Measurements from ENCODE around the gene HSPA6. TPM values are rescaled to one million over a fixed set of nuclear protein-coding genes. Genes with fewer than 3 reads are reported as not detected.
"Not testable (repeated sequence)": the region's sequence is repeated elsewhere in the genome, so short reads cannot be mapped to it uniquely, and the experiment has no call there.

The HSPA6 gene
- total and polyA plus RNA-seq, 4 donors: 1.1 to 19.0 (median 5.2) TPM

DNA sequence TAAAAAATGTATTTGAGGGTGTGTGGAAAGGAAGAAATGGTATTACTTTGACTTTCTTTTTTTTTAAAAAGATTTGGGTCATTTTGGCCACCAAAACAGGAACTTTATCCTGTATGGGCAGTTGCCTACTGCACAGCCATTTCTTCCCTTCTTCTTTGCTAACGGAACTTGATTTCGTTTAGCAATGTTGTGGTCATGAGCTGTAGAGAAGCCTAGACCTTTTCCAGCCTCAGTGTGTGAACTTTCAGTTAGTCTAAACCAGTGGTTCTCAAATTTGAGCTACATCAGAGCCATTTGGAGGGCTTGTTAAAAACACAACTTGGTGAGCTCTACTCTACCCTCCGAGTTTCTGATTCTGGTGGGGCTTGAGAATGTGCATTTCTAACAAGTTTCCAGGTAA, 38.1 kb downstream of the HSPA6 start:
- intact Hi-C loops (cut with DNase I): loop anchor here in 1 of 2 donors (5.0 kb wide), 1 partner anchor 75 kb away; no protein-coding TSS in a partner anchor
- H3K36me3 ChIP-seq (ENCODE audit: control insufficient read depth in 1 of 2, insufficient read depth in 2 of 2, low read length in 1 of 2); H3K4me1 ChIP-seq (ENCODE audit: control insufficient read depth in 1 of 2, insufficient read depth in 2 of 2, low read length in 2 of 2); H3K27ac ChIP-seq (ENCODE audit: low read depth in 1 of 2, low read length in 2 of 2); H3K27me3 ChIP-seq (ENCODE audit: control insufficient read depth in 1 of 2, insufficient read depth in 2 of 2, low read length in 1 of 2); DNase-seq; H3K4me3 ChIP-seq (ENCODE audit: low read length in 2 of 2); ATAC-seq (ENCODE audit: low FRiP score); H3K9me3 ChIP-seq (ENCODE audit: control insufficient read depth, low read length): not testable (repeated sequence)
- WGBS, 2 donors: 44 to 84% methylated on average over 1 to 3 of the region's 3 CpGs

DNA sequence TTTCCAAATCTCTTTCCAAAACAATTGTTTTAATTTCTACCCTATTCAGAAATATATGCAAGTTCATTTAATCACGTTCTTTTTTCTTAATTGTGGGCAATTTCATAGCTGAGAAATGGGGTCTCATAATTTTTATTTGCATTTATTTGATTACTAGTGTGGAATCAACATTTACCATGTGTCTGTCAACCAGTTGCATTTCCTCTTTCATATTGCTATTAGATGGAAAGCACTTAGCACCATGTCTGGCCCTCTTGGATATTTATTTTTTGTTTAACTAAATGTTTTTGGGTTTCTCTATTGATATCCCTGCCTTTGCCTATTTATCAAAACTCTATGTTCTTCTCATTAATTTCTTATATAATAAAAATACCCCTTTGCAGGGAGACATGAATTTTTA, 39.2 kb downstream of the HSPA6 start:
- not testable (repeated sequence) for DNase-seq; H3K36me3 ChIP-seq (ENCODE audit: control insufficient read depth in 1 of 2, insufficient read depth in 2 of 2, low read length in 1 of 2); H3K27me3 ChIP-seq (ENCODE audit: control insufficient read depth in 1 of 2, insufficient read depth in 2 of 2, low read length in 1 of 2); H3K9me3 ChIP-seq (ENCODE audit: control insufficient read depth, low read length); H3K4me3 ChIP-seq (ENCODE audit: low read length in 2 of 2); ATAC-seq (ENCODE audit: low FRiP score); H3K4me1 ChIP-seq (ENCODE audit: control insufficient read depth in 1 of 2, insufficient read depth in 2 of 2, low read length in 2 of 2); H3K27ac ChIP-seq (ENCODE audit: low read depth in 1 of 2, low read length in 2 of 2)
- intact Hi-C loops (cut with DNase I): loop anchor here in 1 of 2 donors (5.0 kb wide), 1 partner anchor 76 kb away; no protein-coding TSS in a partner anchor
- WGBS, 2 donors: 53 to 58% methylated on average over 1 of the region's 1 CpG

DNA sequence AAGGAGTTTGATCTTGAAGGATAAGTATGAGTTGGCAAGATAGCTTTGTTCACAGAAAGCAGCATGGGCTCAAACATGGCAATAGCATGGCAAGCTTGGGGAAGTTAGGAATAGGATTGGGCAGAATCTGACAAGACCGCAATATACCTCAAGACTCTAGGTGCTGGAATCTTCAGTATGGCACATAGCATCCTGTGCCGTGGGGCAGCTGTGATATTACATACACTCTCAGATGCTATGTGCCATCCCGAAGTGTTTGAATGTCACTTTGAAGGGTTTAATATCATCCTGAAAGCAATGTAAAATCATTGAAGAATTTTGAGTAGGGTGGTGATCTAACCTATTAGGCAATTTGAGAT, 42.2 kb downstream of the HSPA6 start:
- DNase-seq; intact Hi-C loops (cut with DNase I); H3K27ac ChIP-seq (ENCODE audit: low read depth in 1 of 2, low read length in 2 of 2); H3K4me3 ChIP-seq (ENCODE audit: low read length in 2 of 2); H3K4me1 ChIP-seq (ENCODE audit: control insufficient read depth in 1 of 2, insufficient read depth in 2 of 2, low read length in 2 of 2); H3K27me3 ChIP-seq (ENCODE audit: control insufficient read depth in 1 of 2, insufficient read depth in 2 of 2, low read length in 1 of 2); ATAC-seq (ENCODE audit: low FRiP score); H3K36me3 ChIP-seq (ENCODE audit: control insufficient read depth in 1 of 2, insufficient read depth in 2 of 2, low read length in 1 of 2); H3K9me3 ChIP-seq (ENCODE audit: control insufficient read depth, low read length): not testable (repeated sequence)
- WGBS, 2 donors: 91 to 100% methylated on average over 1 of the region's 3 CpGs

DNA sequence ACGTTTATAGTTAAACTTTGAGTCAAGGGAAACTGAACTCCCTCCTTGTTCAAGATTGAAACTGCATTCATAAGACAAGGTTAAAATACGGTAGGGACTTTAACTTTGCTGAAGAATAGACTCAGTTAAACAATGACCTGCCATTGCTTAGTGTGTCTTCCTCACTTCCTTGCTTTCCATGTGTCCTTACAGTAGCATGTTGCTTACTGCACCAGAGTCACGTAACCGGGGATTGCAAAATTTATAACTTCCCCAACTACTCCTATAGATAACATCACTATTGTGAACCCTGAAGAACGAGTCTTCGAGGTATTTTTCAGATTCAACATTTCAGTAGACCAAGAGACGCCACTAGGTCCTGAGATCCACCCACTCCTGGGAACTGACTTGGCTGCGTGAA, 47.4 kb downstream of the HSPA6 start:
- WGBS, 2 donors: 67 to 76% methylated on average over 2 of the region's 8 CpGs
- H3K4me1 ChIP-seq (ENCODE audit: control insufficient read depth in 1 of 2, insufficient read depth in 2 of 2, low read length in 2 of 2); H3K27ac ChIP-seq (ENCODE audit: low read depth in 1 of 2, low read length in 2 of 2); H3K27me3 ChIP-seq (ENCODE audit: control insufficient read depth in 1 of 2, insufficient read depth in 2 of 2, low read length in 1 of 2); H3K9me3 ChIP-seq (ENCODE audit: control insufficient read depth, low read length); intact Hi-C loops (cut with DNase I); H3K4me3 ChIP-seq (ENCODE audit: low read length in 2 of 2); DNase-seq; ATAC-seq (ENCODE audit: low FRiP score); H3K36me3 ChIP-seq (ENCODE audit: control insufficient read depth in 1 of 2, insufficient read depth in 2 of 2, low read length in 1 of 2): not testable (repeated sequence)

Other genes with a start within 250 kb of the HSPA6 start
- 10 to 100 TPM; 11.2 to 19.4 TPM for gene MPZ, start 214.6 kb upstream of the HSPA6 start, total RNA-seq
- 1 to 10 TPM in 1 of 2 donors, not detected in 1; 1.5 TPM for gene MPZ, start 214.6 kb upstream of the HSPA6 start, polyA plus RNA-seq
- 100 to 1,000 TPM; 103 to 127 TPM for gene SDHC, start 210.2 kb upstream of the HSPA6 start, total RNA-seq
- 100 to 1,000 TPM; 117 to 129 TPM for gene SDHC, start 210.2 kb upstream of the HSPA6 start, polyA plus RNA-seq
- not detected for gene CFAP126, start 156.7 kb upstream of the HSPA6 start, total RNA-seq
- not detected for gene CFAP126, start 156.7 kb upstream of the HSPA6 start, polyA plus RNA-seq
- gene FCGR2A, start 19.1 kb upstream of the HSPA6 start, total RNA-seq: 100 to 1,000 TPM in 1 of 2 donors, 10 to 100 TPM in 1; 83.1 to 113 TPM
- gene FCGR2A, start 19.1 kb upstream of the HSPA6 start, polyA plus RNA-seq: 10 to 100 TPM; 13.3 to 83.1 TPM
- 100 to 1,000 TPM in 1 of 2 donors, 10 to 100 TPM in 1; 88.2 to 116 TPM for gene FCGR3A, start 25.3 kb downstream of the HSPA6 start, total RNA-seq
- 100 to 1,000 TPM in 1 of 2 donors, 10 to 100 TPM in 1; 13.9 to 108 TPM for gene FCGR3A, start 25.3 kb downstream of the HSPA6 start, polyA plus RNA-seq
- gene FCGR3B, start 106.6 kb downstream of the HSPA6 start, total RNA-seq: 10 to 100 TPM in 1 of 2 donors, 1 to 10 TPM in 1; 6.3 to 13.4 TPM
- 1 to 10 TPM in 1 of 2 donors, under 1 TPM in 1; 0.41 to 5.3 TPM for gene FCGR3B, start 106.6 kb downstream of the HSPA6 start, polyA plus RNA-seq
- gene FCGR2B, start 138.6 kb downstream of the HSPA6 start, total RNA-seq: 10 to 100 TPM; 13.6 to 68.6 TPM
- 1 to 10 TPM; 3.2 to 8.5 TPM for gene FCGR2B, start 138.6 kb downstream of the HSPA6 start, polyA plus RNA-seq
- gene FCRLA, start 182.7 kb downstream of the HSPA6 start, total RNA-seq: under 1 TPM in 1 of 2 donors, not detected in 1; 0.57 TPM
- gene FCRLA, start 182.7 kb downstream of the HSPA6 start, polyA plus RNA-seq: under 1 TPM; 0.10 to 0.38 TPM
- gene FCRLB, start 197.0 kb downstream of the HSPA6 start, total RNA-seq: under 1 TPM; 0.49 to 0.66 TPM
- gene FCRLB, start 197.0 kb downstream of the HSPA6 start, polyA plus RNA-seq: 1 to 10 TPM in 1 of 2 donors, under 1 TPM in 1; 0.36 to 2.0 TPM
- gene DUSP12, start 225.2 kb downstream of the HSPA6 start, total RNA-seq: 10 to 100 TPM; 19.3 to 22.1 TPM
- gene DUSP12, start 225.2 kb downstream of the HSPA6 start, polyA plus RNA-seq: 10 to 100 TPM; 25.7 to 30.1 TPM
- gene ATF6, start 241.8 kb downstream of the HSPA6 start, total RNA-seq: 10 to 100 TPM; 30.4 to 30.5 TPM
- gene ATF6, start 241.8 kb downstream of the HSPA6 start, polyA plus RNA-seq: 1 to 10 TPM; 6.1 to 7.0 TPM